ENCODE results near the gene GNA15. TPM values are rescaled to one million over a fixed set of nuclear protein-coding genes. Genes with fewer than 3 reads are reported as not detected.

Gene GNA15
- total and polyA plus RNA-seq, 2 donors: 21.8 to 58.5 TPM

DNA sequence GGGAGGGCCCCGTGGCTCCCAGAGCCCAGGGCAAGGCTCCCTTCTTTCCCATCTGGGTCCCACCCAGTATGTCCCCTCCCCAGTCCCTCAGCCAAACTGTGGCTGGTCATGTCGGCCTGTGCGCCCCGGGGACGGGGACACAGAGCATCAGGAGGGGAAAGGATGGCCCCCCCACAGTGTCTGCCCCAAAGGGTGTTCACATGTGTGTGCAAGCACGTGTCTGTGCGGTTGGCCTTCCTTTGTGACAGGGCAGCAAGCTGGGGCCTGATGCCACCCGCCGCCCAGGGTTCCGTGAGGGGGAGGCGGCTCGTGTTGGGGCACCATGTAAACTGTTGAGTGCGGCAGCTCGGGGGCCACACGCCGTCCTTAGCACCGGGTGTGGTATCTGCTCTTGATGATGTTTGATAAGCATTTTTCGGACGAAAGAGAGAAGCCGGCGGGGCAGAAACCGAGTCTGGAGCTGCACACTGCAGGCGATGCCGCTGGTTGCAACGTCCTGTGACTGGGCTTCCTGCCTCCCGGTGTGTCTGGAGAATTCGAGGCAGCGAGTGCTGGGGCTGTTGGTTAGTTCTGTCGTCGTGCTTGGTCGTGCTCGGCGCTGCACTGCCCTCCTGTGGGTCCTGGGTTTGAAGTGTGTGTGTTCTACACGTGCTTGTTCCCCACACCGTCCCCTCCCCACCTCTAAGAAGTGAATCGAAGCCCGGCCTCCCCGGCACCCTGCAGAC is 23.3 kb upstream of the GNA15 start:
- H3K9me3 ChIP-seq (ENCODE audit: control insufficient read depth in 2 of 2, insufficient read depth in 1 of 2, low read length in 1 of 2): peaks cover 0 to 5% of the 10 kb centered on the region in 2 donors
- WGBS: 93% methylated on average over 38 of the region's 38 CpGs
- H3K4me3 ChIP-seq (ENCODE audit: low read length in 2 of 2): no peak overlapping the region
- peaks cover 5 to 14% of the 10 kb centered on the region in 2 donors for H3K36me3 ChIP-seq (ENCODE audit: control insufficient read depth in 2 of 2, insufficient read depth in 2 of 2, low read length in 1 of 2)
- peaks cover 0 to 14% of the 10 kb centered on the region in 2 donors for H3K4me1 ChIP-seq (ENCODE audit: control insufficient read depth in 2 of 2, insufficient read depth in 2 of 2, low read length in 2 of 2)
- H3K27me3 ChIP-seq (ENCODE audit: control insufficient read depth in 2 of 2, insufficient read depth in 1 of 2, low read length in 1 of 2): no peaks in the 10 kb centered on the region
- no peak for DNase-seq (ENCODE audit: low read depth in 6 of 9, low spot score in 9 of 9)
- H3K27ac ChIP-seq (ENCODE audit: low read depth in 1 of 2, low read length in 1 of 2): no peak overlapping the region

DNA sequence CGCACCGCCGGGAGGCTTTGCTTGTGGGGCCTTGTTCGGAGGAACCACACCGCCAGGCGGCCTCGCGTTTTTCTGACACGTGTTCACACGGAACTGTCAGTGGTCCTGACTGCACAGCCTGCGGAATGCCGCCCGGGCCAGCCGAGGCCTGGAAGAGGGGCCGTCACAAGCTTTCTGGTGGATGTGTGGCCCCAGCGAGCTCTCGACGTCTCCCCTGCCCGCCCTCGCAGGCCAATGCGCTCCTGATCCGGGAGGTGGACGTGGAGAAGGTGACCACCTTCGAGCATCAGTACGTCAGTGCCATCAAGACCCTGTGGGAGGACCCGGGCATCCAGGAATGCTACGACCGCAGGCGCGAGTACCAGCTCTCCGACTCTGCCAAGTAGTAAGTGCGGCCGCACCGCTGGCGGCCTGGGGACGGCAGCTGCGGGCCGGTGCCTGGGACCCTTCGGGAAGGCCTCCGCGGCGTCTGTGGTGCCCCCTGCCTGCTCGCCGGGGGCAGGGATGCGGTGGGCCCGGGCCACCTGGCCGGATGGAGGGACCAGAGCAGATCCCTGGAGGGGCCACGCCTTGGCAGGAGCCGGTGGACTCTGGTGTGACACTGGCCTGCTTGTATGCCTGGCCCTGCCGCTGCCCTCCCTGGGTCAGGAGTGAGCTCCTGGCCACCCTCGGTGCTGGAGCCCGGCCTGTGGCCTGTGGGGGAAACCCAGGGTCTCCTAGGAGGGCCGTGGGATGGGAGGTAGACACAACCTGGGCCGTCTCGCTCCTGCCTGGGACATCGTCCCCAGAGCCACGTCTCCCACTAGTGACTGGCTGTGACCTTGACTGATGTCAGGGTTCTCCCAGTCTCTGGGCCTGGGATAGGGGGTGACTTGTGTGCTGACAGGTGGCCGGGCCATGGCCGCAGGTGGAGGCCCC is 22.5 kb upstream of the GNA15 start:
- Histone ChIP-seq H3K9me3 (ENCODE audit: control insufficient read depth in 2 of 2, insufficient read depth in 1 of 2, low read length in 1 of 2) (peaks cover 2 to 5% of the 10 kb centered on the region in 2 donors), H3K4me3 (ENCODE audit: low read length in 2 of 2) (no peak overlapping the region), H3K36me3 (ENCODE audit: control insufficient read depth in 2 of 2, insufficient read depth in 2 of 2, low read length in 1 of 2) (peaks cover 5 to 21% of the 10 kb centered on the region in 2 donors), H3K27me3 (ENCODE audit: control insufficient read depth in 2 of 2, insufficient read depth in 1 of 2, low read length in 1 of 2) (no peaks in the 10 kb centered on the region), H3K27ac (ENCODE audit: low read depth in 1 of 2, low read length in 1 of 2) (no peak overlapping the region), H3K4me1 (ENCODE audit: control insufficient read depth in 2 of 2, insufficient read depth in 2 of 2, low read length in 2 of 2) (peaks cover 0 to 6% of the 10 kb centered on the region in 2 donors)
- WGBS: 95% methylated on average over 59 of the region's 59 CpGs
- no peak for DNase-seq (ENCODE audit: low read depth in 6 of 9, low spot score in 9 of 9)

DNA sequence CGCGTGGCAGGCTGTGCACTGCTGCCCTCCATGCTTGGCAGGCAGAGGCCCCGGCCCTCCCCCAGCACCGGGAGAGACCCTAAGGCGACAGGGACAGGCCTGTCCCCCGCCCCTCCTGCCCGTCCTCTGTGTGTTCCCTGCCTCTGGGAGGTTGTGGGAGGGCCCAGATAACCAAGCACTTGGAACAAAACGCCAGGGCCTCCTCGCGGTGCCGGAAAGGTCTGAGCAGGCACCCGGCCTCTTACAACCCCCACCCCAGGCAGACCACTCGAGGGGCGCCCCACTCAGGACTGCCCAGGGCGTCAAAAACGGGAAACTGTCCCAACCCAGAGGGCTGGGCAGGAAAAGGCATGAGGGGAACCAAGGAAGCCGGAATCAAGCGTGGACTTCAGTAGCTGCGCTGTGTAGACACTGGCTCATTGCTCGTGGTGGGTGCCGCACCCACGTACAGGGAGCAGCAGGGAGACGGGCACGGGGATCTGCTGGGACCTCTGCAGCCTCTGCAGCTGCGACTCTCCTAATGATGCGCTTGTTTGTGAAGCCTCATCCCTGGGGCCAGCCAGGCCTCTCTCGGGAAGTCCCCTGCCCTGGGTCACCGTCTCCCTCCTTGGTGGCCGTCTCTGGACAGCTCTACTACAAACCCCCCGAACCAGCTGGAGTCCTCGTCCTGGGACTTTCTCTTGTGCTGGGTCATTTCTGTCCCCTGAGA is 21.7 kb upstream of the GNA15 start:
- 95% methylated on average over 31 of the region's 31 CpGs for WGBS
- no peak overlapping the region for H3K27ac ChIP-seq (ENCODE audit: low read depth in 1 of 2, low read length in 1 of 2)

DNA sequence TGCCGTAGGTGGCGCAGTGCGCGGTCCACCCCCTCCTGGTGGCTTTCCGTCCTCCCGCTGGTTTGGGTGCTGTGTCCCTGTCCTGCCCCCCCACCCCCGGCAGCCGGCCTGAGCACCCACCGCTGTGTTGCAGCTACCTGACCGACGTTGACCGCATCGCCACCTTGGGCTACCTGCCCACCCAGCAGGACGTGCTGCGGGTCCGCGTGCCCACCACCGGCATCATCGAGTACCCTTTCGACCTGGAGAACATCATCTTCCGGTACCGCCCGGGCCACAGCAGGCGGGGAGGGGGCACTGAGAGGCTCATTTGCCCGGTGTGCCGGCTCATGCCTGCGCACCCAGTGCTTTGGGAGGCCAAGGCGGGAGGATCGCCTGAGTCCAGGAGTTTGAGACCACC is 21.0 kb upstream of the GNA15 start:
- Histone ChIP-seq H3K4me3 (ENCODE audit: low read length in 2 of 2) (no peak overlapping the region), H3K9me3 (ENCODE audit: control insufficient read depth in 2 of 2, insufficient read depth in 1 of 2, low read length in 1 of 2) (peaks cover 0 to 2% of the 10 kb centered on the region in 2 donors), H3K27ac (ENCODE audit: low read depth in 1 of 2, low read length in 1 of 2) (no peak overlapping the region), H3K36me3 (ENCODE audit: control insufficient read depth in 2 of 2, insufficient read depth in 2 of 2, low read length in 1 of 2) (peaks cover 6 to 29% of the 10 kb centered on the region in 2 donors), H3K27me3 (ENCODE audit: control insufficient read depth in 2 of 2, insufficient read depth in 1 of 2, low read length in 1 of 2) (no peaks in the 10 kb centered on the region), H3K4me1 (ENCODE audit: control insufficient read depth in 2 of 2, insufficient read depth in 2 of 2, low read length in 2 of 2) (no peaks in the 10 kb centered on the region)
- no peak for DNase-seq (ENCODE audit: low read depth in 6 of 9, low spot score in 9 of 9)
- 96% methylated on average over 29 of the region's 29 CpGs for WGBS

More for the DNA sequence above, 21.7 kb upstream of the GNA15 start:
- Histone ChIP-seq H3K4me1 (ENCODE audit: control insufficient read depth in 2 of 2, insufficient read depth in 2 of 2, low read length in 2 of 2) (no peaks in the 10 kb centered on the region), H3K4me3 (ENCODE audit: low read length in 2 of 2) (no peak overlapping the region), H3K27me3 (ENCODE audit: control insufficient read depth in 2 of 2, insufficient read depth in 1 of 2, low read length in 1 of 2) (no peaks in the 10 kb centered on the region), H3K36me3 (ENCODE audit: control insufficient read depth in 2 of 2, insufficient read depth in 2 of 2, low read length in 1 of 2) (peaks cover 5 to 29% of the 10 kb centered on the region in 2 donors), H3K9me3 (ENCODE audit: control insufficient read depth in 2 of 2, insufficient read depth in 1 of 2, low read length in 1 of 2) (peaks cover 0 to 2% of the 10 kb centered on the region in 2 donors)
- no peak for DNase-seq (ENCODE audit: low read depth in 6 of 9, low spot score in 9 of 9)

DNA sequence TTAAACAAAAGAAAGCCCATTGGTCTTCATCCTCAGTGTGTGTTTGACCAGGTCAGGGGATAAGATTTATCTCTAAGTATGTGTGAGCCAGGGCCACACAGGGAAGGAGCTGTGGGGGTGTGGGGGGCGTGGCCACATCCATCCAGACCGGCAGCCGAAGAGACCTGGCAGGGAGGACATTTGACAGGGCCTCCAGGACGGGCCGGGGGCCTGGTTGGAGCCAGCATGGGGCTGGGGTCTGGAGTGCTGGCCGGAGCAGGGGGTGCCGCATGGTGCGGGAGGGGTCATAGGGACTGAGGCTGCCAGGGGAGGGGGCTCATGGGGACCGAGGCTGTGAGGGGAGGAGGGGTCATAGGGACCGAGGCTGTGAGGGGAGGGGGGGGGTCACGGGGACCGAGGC is 20.4 kb upstream of the GNA15 start:
- no peak overlapping the region for H3K4me3 ChIP-seq (ENCODE audit: low read length in 2 of 2)
- no peak for DNase-seq (ENCODE audit: low read depth in 6 of 9, low spot score in 9 of 9)
- peaks cover 0 to 2% of the 10 kb centered on the region in 2 donors for H3K9me3 ChIP-seq (ENCODE audit: control insufficient read depth in 2 of 2, insufficient read depth in 1 of 2, low read length in 1 of 2)
- 95% methylated on average over 12 of the region's 12 CpGs for WGBS
- H3K36me3 ChIP-seq (ENCODE audit: control insufficient read depth in 2 of 2, insufficient read depth in 2 of 2, low read length in 1 of 2): peaks cover 8 to 25% of the 10 kb centered on the region in 2 donors
- no peaks in the 10 kb centered on the region for H3K4me1 ChIP-seq (ENCODE audit: control insufficient read depth in 2 of 2, insufficient read depth in 2 of 2, low read length in 2 of 2)
- H3K27me3 ChIP-seq (ENCODE audit: control insufficient read depth in 2 of 2, insufficient read depth in 1 of 2, low read length in 1 of 2): no peaks in the 10 kb centered on the region
- H3K27ac ChIP-seq (ENCODE audit: low read depth in 1 of 2, low read length in 1 of 2): no peak overlapping the region

DNA sequence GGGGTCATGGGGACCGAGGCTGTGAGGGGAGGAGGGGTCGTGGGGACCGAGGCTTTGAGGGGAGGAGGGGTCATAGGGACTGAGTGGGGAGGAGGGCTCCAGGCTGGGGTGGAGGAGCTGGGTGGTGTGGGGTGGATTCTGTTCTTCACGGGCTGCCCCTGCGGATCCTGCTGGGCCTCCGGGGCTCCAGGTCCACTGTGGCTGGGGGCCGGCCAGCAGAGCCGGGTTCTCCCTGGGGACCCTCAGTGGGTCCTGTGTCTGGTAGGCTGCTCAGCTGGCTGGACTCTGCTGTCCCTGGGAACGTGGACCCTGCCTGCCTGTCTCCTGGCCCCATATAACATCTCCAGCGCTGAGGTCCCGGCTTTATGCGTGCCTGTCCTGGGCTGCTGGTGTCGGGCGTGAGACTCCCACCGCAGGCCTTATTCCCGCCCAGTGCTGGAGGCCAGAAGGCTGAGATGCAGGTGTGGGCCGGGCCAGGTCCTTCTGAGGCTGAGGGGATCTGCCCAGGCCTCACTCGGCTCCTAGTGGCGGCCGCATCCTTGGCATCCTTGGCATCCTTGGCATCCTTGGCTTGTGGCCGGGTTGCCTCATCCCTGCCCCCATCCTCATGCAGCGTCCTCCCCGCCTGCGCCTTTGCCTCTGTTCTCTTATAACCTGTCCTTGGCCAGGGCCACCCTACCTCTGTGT is 19.8 kb upstream of the GNA15 start:
- H3K36me3 ChIP-seq (ENCODE audit: control insufficient read depth in 2 of 2, insufficient read depth in 2 of 2, low read length in 1 of 2): peaks cover 14 to 30% of the 10 kb centered on the region in 2 donors
- no peak overlapping the region for H3K27ac ChIP-seq (ENCODE audit: low read depth in 1 of 2, low read length in 1 of 2)
- no peaks in the 10 kb centered on the region for H3K27me3 ChIP-seq (ENCODE audit: control insufficient read depth in 2 of 2, insufficient read depth in 1 of 2, low read length in 1 of 2)
- peaks cover 0 to 2% of the 10 kb centered on the region in 2 donors for H3K9me3 ChIP-seq (ENCODE audit: control insufficient read depth in 2 of 2, insufficient read depth in 1 of 2, low read length in 1 of 2)
- no peak overlapping the region for H3K4me3 ChIP-seq (ENCODE audit: low read length in 2 of 2)
- H3K4me1 ChIP-seq (ENCODE audit: control insufficient read depth in 2 of 2, insufficient read depth in 2 of 2, low read length in 2 of 2): no peaks in the 10 kb centered on the region
- DNase-seq (ENCODE audit: low read depth in 6 of 9, low spot score in 9 of 9): no peak
- 96% methylated on average over 24 of the region's 24 CpGs for WGBS

DNA sequence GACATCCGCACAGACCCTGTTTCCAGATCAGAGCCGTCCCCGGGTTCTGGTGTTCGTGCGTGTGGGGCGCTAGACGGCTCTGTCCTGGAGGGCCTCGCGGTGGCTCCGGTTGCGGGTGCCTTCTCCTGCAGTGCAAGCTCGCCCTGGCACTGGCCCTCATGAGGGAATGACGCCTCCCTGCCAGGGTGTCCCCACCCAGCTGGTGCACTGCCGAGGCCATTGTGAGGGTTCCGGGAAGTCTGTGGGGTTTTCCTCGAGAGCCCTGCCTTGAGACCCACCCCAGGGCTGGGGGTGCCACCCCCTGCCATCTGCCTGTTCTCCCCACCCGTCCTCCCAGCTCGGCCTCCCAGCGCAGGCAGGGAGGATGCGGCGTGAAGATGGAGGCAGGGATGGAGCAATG is 19.2 kb upstream of the GNA15 start:
- WGBS: 95% methylated on average over 21 of the region's 21 CpGs
- peaks cover 14 to 30% of the 10 kb centered on the region in 2 donors for H3K36me3 ChIP-seq (ENCODE audit: control insufficient read depth in 2 of 2, insufficient read depth in 2 of 2, low read length in 1 of 2)
- no peak for DNase-seq (ENCODE audit: low read depth in 6 of 9, low spot score in 9 of 9)

DNA sequence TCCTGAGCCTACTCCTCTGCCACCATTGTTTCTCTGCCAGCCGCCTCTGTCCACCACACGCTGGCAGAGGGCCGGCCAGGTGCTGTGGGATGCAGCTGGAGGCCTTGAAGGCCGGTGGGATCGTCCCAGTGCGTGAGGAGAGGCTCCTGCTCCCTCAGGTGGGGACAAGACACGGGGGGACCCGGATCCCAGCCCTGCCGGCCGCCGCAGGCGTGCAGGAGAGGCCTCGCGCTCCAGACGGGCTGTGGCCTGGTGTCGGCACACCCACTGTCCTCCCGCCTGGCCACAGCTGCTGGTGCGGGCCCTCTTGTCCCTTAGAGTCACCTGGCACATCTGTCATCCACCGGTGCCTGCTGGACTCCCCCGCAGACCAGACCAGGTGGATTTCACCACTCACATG is 18.1 kb upstream of the GNA15 start:
- Histone ChIP-seq H3K36me3 (ENCODE audit: control insufficient read depth in 2 of 2, insufficient read depth in 2 of 2, low read length in 1 of 2) (peaks cover 14 to 30% of the 10 kb centered on the region in 2 donors), H3K4me3 (ENCODE audit: low read length in 2 of 2) (no peak overlapping the region), H3K4me1 (ENCODE audit: control insufficient read depth in 2 of 2, insufficient read depth in 2 of 2, low read length in 2 of 2) (peaks cover 0 to 1% of the 10 kb centered on the region in 2 donors), H3K27me3 (ENCODE audit: control insufficient read depth in 2 of 2, insufficient read depth in 1 of 2, low read length in 1 of 2) (no peaks in the 10 kb centered on the region), H3K27ac (ENCODE audit: low read depth in 1 of 2, low read length in 1 of 2) (no peak overlapping the region), H3K9me3 (ENCODE audit: control insufficient read depth in 2 of 2, insufficient read depth in 1 of 2, low read length in 1 of 2) (peaks cover 0 to 2% of the 10 kb centered on the region in 2 donors)
- 98% methylated on average over 20 of the region's 20 CpGs for WGBS
- DNase-seq (ENCODE audit: low read depth in 6 of 9, low spot score in 9 of 9): no peak

More for the DNA sequence above, 19.2 kb upstream of the GNA15 start:
- no peak overlapping the region for H3K27ac ChIP-seq (ENCODE audit: low read depth in 1 of 2, low read length in 1 of 2)
- no peaks in the 10 kb centered on the region for H3K27me3 ChIP-seq (ENCODE audit: control insufficient read depth in 2 of 2, insufficient read depth in 1 of 2, low read length in 1 of 2)
- no peaks in the 10 kb centered on the region for H3K4me1 ChIP-seq (ENCODE audit: control insufficient read depth in 2 of 2, insufficient read depth in 2 of 2, low read length in 2 of 2)
- H3K4me3 ChIP-seq (ENCODE audit: low read length in 2 of 2): no peak overlapping the region
- H3K9me3 ChIP-seq (ENCODE audit: control insufficient read depth in 2 of 2, insufficient read depth in 1 of 2, low read length in 1 of 2): peaks cover 0 to 2% of the 10 kb centered on the region in 2 donors
